A549 (cell line): ENCODE measurements around the gene KLHL15.

Experiments used
- ESRRA ChIP-seq: fragments of 150-350 bp; IDR thresholded peaks from 2 replicates; pipeline ENCODE4 v1.6.1; 2014; ENCODE audit warnings: mild to moderate bottlenecking, low read length, borderline replicate concordance
- NR3C1 ChIP-seq: fragments of >200 bp; sonication (Bioruptor Twin); formaldehyde crosslinking; IDR thresholded peaks from 3 replicates; pipeline ENCODE4 v1.6.1; 2017
- RAD21 ChIP-seq, 2 experiments: fragments of >200 bp in 1 of 2; sonication (Bioruptor Twin) in 1 of 2; formaldehyde crosslinking in 1 of 2; IDR thresholded peaks in 1 of 2; conservative IDR thresholded peaks in 1 of 2; 2 replicates in 1 of 2; 3 replicates in 1 of 2; pipeline ENCODE4 v1.6.1; 2012 to 2018; ENCODE audit warnings: inconsistent platforms in 1 of 2
- TF ChIP-seq, protein P1 (sequence below): fragments of 450-650 bp; IDR thresholded peaks from 2 replicates; pipeline ENCODE4 v1.6.1; 2014; ENCODE audit warnings: antibody characterized with exemption
- TF ChIP-seq, protein P2 (sequence below): IDR thresholded peaks from 2 replicates; pipeline ENCODE4 v1.6.1; 2012

- TF ChIP-seq ESRRA (no peak), RAD21 (conservative IDR thresholded peaks at IDR 0.05 in 1 of 2, IDR thresholded peaks at IDR 0.05 in 1 of 2) (no peak), NR3C1 (no peak)
- TF ChIP-seq, protein P1, sequence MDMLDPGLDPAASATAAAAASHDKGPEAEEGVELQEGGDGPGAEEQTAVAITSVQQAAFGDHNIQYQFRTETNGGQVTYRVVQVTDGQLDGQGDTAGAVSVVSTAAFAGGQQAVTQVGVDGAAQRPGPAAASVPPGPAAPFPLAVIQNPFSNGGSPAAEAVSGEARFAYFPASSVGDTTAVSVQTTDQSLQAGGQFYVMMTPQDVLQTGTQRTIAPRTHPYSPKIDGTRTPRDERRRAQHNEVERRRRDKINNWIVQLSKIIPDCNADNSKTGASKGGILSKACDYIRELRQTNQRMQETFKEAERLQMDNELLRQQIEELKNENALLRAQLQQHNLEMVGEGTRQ, result no peak
- TF ChIP-seq, protein P2, sequence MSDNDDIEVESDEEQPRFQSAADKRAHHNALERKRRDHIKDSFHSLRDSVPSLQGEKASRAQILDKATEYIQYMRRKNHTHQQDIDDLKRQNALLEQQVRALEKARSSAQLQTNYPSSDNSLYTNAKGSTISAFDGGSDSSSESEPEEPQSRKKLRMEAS, result no peak
Observed at GRCh38 chrX:23980011-23980441, 47.0 kb downstream of the KLHL15 start.
